ENCODE results near the gene MSL1. TPM values are rescaled to one million over a fixed set of nuclear protein-coding genes. Genes with fewer than 3 reads are reported as not detected.
A peak's percentile ranks its signal among the peaks of the same experiment; 100 is the strongest.
"Not testable (repeated sequence)": the region's sequence is repeated elsewhere in the genome, so short reads cannot be mapped to it uniquely, and the experiment has no call there.

Gene MSL1
- total RNA-seq, 1 donor from 2014 or later, result 59.7 TPM

DNA sequence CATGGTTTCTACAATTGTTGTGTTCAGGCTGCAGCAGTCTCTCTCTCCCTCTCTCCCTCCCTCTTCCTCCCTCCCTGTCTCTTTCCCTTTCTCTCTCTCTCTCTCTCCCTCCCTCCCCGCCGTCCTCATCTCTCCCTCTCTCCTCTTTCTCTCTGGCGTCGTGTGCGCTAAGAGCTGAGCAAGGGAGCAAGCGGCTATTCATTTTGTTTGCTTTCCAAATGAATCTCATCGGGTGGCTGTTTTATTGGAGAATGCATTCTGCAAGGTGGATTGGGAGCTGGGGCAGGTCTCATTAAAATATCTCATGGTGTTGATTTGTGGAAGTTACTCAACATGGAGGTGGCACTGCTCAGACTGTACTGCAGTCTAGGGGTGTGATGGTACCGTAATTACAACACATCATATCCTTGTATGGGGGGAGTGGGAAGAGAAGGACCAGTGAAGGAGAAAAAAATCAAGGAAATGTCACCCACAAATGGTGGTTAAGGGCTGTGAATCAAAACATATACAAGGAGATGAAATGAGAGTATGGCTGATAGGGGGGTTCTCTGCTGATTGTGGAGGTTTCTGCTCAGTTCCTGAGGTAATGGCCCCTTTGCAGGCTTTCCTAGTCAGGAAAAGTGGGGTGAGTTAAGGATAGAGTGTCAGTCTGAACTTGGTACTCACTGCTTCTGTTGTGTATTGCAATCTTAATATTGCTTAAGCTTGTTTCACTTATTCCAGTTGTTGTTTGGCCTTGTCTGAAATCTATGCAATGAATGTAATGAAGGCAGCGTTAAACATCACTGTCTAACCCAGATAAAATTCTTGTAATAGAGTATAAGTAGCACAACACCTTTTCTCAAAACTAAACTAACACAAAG lies 2.7 kb downstream of the MSL1 start:
- DNase-seq (ENCODE audit: low spot score), result peak; percentile 64

DNA sequence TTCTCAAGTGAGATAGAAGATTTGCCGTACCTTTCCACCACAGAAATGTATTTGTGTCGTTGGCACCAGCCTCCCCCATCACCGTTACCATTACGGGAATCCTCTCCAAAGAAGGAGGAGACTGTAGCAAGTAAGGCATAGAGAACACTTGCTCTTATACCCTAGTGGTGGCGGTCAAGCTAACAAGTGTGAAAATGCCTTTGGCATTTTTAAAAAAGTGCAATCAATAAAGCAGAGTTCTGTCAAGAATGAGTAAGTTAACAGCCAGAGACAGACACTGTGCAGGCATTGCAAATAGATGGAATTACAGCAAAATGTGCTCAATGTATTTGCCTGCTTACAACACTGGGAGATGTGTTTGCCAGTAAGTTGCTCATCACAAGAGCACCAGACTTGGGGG lies 7.7 kb downstream of the MSL1 start:
- no peak for DNase-seq (ENCODE audit: low spot score)

DNA sequence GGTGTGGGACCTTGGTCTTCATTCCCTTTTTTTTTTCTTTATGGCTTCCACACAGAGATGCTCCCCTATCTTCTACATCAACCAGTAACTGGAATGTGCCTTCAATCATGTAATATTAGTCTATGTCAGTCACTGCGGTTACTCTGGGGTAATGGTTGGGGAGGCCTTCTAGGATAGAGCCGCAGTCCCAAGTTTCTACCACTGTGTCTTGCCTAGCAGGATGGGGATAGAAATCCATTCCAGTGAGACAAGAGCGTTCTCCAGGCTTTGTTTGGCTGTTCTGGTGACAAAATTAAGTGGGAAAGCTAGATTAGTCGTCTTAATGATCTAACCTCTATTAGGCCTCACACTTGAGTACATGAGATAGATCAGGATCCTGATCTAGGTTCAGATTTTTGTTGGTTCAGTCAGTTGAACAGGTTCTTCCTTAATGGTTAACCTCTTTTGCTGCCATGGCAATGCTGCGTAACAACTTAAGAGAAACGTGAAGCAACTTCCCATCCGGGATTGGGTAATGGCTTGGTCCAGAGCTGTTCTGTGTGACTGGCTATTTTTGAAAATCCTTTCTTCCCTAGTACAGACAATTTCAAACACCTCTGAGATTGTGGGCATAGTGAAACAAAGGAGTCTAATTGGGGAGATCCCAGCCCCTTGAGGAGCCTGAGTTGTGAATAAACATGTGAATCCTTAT lies 8.7 kb downstream of the MSL1 start:
- DNase-seq (ENCODE audit: low spot score), result peak; percentile 42

DNA sequence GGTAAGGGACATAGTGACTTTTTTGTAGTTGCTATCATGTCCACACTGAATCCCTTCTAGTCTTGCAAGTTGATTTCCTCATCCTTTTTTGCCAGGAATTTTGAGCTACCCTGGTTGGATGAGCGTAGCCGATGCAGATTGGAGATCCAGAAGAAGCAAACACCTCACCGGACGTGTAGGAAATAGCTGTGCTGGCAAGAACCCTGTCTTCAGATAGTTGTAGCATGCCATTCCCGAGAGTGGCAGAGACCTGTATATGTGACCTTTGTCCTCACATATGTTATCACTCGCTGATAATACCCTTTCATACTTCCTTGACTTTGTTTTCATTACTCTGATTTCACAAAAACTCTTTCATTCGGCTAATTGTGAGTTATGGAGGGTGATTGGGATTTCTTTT lies 12.4 kb downstream of the MSL1 start:
- DNase-seq (ENCODE audit: low spot score), result no peak

DNA sequence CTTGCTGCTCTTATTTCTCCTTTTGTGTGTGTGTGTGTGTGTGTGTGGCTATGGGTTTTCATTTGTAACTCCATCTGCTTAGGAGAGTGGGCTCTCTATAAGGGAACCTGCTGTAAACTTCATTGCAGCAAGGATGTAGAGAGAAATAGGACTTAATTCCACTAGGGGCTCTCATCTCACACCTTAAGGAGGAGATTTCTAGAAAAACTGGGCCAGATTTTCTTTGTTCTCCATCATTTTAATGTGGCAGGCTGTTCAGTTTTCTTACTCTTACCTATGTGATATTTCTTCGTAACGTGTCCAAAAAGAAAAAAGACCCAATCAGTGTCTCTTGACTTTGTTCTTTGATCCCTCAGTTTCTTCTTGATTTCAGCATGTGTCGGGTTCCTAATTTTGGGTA lies 14.0 kb downstream of the MSL1 start:
- DNase-seq (ENCODE audit: low spot score), result no peak

DNA sequence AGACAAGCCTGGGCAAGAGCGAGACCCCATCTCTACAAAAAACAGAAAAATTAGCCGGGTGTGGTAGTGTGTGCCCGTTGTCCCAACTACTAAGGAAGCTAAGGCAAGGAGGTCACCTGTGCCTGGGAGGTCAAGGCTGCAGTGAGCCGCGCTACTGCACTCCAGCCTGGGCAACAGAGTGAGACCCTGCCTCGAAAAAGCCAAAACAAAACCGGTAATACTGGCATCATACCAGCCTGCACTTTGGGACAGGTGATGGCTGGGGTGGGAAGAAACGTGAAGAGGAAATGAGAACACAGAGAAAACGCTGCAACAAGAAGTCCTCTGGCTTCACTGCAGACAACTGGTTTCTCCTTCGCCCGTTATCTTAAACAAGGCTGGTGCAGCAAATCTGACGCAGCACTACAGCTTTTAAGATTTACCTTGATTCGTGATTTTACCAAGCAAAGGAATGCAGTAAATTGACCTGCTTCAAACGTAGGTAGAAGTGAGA lies 17.8 kb downstream of the MSL1 start:
- no peak for DNase-seq (ENCODE audit: low spot score)

DNA sequence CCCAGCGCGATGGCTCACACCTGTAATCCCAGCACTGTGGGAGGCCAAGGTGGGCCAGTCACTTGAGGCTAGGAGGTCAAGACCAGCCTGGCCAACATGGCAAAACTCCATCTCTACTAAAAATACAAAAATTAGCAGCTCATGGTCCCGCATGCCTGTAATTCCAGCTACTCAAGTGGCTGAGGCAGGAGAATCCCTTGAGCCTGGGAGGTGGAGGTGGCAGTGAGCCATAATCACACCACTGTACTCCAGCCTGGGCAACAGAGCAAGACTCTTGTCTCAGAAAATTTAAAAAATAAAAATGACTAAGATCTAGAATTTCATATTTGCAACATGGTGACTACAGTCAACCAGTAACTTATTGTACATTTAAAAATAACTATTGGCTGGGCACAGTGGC lies 21.4 kb downstream of the MSL1 start:
- not testable (repeated sequence) for DNase-seq (ENCODE audit: low spot score)

DNA sequence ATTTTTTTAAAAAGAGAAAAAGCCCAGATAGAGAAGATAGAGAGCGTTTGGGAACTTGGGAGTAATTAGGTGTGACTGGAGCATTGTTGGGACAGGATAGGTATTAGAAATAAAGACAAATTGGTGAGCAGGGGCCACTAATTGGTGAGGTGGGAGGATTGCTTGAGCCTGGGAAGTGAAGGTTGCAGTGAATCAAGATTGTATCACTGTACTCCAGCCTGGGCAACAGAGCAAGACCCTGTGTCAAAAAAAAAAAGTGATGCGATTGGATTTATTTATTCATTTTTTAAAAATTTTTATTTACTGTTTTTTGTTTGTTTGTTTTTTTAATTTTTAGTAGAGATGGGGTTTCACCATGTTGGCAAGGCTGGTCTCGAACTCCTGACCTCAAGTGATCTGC lies 23.7 kb downstream of the MSL1 start:
- DNase-seq (ENCODE audit: low spot score), result no peak

DNA sequence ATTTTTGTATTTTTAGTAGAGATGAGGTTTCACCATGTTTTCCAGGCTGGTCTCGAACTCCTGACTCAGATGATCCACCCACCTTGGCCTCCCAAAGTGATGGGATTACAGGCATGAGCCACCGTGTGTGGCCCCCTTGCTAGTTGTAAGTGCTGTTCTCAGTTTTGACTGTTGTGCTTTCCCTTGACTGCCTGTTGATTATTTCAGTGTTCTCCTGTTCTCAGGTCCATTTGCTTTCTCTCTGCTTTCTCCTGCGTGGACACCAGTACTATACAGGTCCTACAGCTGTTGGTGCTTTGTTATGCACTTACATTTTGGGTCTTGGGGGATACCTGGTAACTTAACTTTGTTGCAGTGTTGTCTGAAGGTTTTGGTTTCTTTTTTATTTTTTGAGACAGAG lies 26.8 kb downstream of the MSL1 start:
- no peak for DNase-seq (ENCODE audit: low spot score)

DNA sequence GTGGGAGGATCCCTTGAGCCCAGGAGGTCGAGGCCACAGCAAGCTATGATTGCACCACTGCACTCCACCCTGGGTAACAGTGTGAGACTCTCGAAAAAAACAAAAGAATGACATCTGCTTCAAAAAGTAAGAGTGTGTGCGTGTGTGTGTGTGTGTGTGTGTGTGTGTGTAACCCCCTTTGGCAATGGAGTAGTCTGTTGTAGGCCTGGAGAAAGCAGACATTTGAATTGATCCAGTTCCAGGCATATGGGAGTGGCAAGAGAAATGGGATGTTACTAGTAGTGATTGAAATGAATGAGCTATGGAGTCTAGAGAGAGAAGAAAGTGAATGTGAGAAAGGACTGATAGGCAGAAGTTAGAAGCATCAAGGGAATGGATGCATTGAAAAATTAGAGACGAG lies 28.5 kb downstream of the MSL1 start:
- DNase-seq (ENCODE audit: low spot score), result no peak

DNA sequence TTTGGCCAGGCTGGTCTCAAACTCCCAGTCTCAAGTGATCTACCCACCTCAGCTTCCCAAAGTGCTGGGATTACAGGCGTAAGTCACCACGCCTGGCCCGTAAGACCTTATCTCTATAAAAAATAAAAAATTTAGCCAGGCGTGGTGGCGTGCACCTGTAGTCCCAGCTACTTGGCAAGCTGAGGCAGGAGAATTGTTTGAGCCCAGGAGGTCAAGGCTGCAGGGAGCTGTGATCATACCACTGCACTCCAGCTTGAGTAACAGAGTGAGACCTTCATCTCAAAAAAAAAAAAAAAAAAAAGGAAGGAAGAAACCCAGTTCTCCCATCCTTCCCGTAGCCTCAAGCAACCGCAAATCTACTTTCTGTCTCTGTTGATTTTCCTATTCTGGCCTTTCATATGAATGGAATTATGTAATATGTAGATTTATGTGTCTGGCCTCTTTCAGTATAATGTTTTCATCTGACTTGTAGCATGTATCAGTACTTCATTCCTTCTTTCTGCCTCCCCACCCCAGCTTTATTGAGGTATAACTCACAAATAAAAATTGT lies 29.7 kb downstream of the MSL1 start:
- no peak for DNase-seq (ENCODE audit: low spot score)

DNA sequence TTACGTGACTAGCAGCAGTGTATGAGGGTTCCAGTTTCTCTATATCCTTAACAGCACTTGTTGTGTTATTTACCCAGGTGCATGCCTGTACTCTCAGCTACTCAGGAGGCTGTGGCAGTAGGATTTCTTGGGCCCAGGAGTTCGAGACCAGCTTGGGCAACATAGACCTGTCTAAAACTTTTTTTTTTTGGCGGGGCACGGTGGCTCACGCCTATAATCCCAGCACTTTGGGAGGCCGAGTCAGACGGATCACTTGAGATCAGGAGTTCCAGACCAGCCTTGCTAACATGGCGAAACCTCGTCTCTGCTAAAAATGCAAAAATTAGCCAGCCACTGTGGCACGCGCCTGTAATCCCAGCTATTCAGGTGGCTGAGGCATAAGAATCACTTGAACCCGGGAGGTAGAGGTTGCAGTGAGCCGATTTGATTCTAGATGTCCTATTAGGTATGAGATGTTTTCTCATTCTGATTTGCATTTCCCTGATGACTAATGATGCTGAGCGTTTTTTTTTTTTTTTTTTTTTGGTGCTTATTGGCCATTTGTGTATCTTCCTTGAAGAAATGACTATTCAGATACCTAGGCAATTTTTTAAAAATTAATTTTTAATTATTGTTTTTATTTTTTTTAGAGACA lies 31.9 kb downstream of the MSL1 start:
- DNase-seq (ENCODE audit: low spot score), result no peak

DNA sequence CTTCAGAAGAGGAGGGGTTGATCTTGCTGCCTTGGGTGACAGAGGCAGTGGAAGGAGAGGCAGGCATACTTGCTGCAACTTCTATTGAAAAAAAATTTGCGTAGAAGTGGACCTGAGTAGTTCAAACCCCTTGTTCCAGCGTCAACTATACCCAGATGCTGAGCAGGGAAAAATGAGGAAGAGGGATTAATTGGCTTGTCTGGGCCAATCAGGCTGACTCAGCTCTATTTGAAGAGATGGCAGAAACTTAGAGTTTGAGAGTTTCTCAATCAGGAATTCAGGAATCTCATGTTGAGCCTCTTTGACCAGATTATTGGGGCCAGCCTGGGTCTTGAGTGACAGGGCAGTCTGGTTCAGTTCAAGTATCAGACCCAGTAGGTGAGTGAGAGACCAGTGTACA lies 36.2 kb downstream of the MSL1 start:
- DNase-seq (ENCODE audit: low spot score), result no peak

DNA sequence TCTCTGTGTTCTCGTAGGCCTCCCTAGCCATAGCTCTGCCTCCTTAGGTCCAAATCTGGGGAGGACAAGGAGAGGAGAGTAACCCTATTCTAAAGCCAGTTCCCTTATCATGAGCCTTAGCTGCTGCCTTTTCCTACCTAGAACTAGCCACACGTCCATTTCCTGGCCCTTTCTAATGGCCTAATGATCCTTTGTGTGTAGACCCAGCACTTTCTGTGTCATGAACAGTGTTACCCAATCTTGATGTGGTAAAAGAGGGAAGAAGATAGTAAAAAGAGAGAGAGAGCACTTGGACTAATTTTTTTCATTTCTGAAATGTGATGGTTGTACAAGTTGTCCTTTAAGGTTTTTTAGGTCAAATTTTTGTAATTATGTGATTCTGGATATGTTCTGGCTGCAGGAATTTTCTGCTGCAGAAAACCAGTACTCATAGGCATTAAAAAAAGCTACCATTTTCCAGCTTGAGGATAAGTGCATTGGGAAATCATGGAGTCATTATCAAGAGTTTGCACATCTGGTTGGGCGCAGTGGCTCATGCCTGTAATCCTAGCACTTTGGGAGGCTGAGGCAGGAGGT lies 36.8 kb downstream of the MSL1 start:
- no peak for DNase-seq (ENCODE audit: low spot score)

DNA sequence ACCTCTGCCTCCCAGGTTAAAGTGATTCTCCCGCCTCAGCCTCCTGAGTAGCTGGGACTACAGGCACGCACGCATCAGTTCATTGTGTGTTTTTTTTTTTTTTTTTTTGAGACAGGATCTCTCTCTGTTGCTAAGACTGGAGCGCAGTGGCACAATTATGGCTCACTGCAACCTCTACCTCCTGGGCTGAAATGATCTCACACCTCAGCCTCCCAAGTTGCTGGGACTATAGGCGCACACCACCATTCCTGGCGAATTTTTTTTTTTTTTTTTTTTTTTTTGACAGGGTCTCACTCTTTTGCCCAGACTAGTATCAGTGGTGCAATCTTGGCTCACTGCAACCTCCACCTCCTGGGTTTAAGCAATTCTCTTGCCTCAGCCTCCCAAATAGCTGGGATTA lies 37.7 kb downstream of the MSL1 start:
- DNase-seq (ENCODE audit: low spot score), result no peak

DNA sequence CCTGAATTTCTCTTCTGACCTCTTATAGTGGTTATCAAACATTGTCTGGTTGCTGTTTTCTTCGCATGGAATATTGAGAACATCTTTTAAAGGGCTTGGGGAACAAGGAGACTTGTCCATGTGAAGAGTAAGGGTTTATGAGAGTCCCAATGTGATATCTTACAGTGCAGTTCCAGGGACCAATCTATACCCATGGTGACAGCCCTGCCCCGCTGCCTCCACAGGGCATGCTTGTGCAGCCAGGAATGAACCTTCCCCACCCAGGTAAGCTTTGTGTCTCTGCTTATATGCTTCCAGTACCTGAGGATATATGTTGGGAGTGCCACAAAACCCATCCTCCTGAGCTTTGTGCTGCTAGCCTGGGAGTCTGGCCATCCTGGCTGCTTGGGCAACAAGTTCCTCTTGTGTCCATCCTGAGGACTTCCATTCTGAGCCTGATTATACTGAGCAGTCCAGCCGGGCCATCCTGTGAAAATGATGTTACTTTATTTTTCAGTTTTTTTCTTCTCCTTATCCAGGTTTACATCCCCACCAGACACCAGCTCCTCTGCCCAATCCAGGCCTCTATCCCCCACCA lies 46.0 kb downstream of the MSL1 start:
- DNase-seq (ENCODE audit: low spot score), result no peak

DNA sequence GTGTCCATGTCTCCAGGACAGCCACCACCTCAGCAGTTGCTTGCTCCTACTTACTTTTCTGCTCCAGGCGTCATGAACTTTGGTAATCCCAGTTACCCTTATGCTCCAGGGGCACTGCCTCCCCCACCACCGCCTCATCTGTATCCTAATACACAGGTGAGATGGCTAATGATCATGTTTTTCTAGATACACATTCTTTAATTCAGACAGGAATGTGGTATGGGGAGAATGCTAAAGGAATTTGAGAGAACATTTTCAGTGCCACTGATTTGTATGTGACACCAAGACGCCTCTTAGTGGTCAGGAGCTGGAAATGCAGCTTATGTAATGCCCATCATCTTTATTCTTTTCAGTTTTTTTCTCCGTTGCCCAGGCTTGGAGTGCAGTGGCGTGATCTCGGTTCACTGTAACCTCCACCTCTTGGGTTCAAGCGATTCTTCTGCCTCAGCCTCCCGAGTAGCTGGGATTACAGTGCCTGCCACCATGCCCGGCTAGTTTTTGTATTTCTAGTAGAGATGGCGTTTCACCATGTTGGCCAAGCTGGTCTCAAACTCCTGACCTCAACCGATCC lies 46.6 kb downstream of the MSL1 start:
- peak; percentile 70 for DNase-seq (ENCODE audit: low spot score)

DNA sequence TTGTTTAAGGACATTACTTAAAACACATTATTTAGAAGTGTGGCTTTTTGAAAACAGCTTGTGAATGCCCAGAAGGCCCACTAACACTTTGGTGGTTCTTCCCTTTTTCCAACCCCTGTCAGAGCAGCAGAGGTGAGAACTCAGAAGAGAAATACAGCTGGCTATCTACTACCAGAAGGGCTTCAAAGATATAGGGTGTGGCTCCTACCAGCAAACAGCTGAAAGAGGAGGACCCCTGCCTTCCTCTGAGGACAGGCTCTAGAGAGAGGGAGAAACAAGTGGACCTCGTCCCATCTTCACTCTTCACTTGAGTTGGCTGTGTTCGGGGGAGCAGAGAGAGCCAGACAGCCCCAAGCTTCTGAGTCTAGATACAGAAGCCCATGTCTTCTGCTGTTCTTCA lies 48.6 kb downstream of the MSL1 start:
- DNase-seq (ENCODE audit: low spot score), result no peak

DNA sequence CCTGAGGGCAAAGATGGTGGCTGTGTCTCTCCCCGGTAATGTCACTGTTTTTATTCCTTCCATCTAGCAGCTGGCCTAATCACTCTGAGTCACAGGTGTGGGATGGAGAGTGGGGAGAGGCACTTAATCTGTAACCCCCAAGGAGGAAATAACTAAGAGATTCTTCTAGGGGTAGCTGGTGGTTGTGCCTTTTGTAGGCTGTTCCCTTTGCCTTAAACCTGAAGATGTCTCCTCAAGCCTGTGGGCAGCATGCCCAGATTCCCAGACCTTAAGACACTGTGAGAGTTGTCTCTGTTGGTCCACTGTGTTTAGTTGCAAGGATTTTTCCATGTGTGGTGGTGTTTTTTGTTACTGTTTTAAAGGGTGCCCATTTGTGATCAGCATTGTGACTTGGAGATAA lies 50.0 kb downstream of the MSL1 start:
- DNase-seq (ENCODE audit: low spot score), result no peak

DNA sequence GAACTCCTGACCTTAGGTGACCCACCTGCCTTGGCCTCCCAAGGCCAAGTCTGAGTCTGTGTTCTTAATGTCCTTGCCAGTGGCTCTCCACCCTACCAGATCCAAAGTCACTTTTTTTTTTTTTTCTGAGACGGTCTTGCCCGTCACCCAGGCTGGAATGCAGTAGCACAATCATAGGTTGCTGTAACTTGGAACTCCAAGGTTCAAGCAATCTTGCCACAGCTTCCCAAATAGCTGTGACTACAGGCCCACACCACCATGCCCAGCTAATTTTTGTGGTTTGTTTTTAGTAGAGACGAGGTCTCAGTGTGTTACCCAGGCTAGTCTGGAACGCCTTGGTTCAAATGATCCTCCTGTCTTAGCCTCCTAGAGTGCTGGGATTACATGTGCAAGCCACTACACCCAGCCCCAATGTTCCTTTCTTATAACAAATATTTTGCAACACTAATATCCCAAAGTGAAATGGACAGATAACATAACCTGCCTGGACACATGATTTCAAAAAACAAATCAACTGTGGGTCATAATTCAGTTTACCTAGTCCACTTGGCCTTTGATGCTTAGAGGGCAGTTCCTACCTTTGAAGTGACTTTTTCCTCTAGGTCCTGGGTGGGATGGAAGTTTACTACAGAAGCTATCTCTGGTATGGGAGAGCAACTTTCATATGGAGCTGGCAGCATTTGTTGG lies 51.5 kb downstream of the MSL1 start:
- DNase-seq (ENCODE audit: low spot score), result no peak

DNA sequence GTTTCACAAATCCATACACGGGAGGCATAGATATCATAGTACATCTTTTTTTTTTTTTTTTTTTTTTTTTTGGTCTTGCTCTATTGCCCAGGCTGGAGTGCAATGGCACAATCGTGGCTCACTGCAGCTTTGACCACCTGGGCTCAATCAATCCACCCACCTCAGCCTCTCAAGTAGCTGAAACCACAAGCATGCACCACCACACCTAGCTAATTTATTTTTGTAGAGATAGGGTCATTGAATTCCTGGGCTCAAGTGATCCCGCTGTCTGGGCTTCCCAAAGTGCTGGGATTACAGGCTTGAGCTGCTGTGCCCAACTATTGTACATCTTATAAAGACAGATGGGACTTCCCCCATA lies 52.0 kb downstream of the MSL1 start:
- DNase-seq (ENCODE audit: low spot score), result no peak

All from umbilical cord (tissue), 2 donors.